H1 (cell line): ENCODE results near the gene NLN. TPM values are rescaled to one million over a fixed set of nuclear protein-coding genes. Genes with fewer than 3 reads are reported as not detected.

Experiments
- FOSL1 ChIP-seq: IDR thresholded peaks from 2 replicates; pipeline ENCODE4 v1.6.1; 2011; ENCODE audit warnings: mild to moderate bottlenecking, low read depth, low read length, moderate library complexity; ENCODE audit not compliant: insufficient read depth
- POLR2AphosphoS5 ChIP-seq: IDR thresholded peaks from 2 replicates; pipeline ENCODE4 v1.6.1; 2011; ENCODE audit warnings: low read depth, low read length
- YY1 ChIP-seq: IDR thresholded peaks from 2 replicates; pipeline ENCODE4 v1.6.1; 2011; ENCODE audit warnings: low read depth, mild to moderate bottlenecking, low read length
- polyA plus RNA-seq, 7 experiments: library from polyadenylated mRNA; depleted of rRNA in 3 of 7; stranded (reverse) in 5 of 7; unstranded in 2 of 7; fragments of >200 nt in 5 of 7; fragments of 200-250 nt in 2 of 7; gene quantifications; 1 replicate in 5 of 7; 2 replicates in 1 of 7; 4 replicates in 1 of 7; pipeline versions ENCODE4 v1.2.1 to v1.2.3, GENCODE V29; 2011 to 2013; ENCODE audit warnings: missing spikeins in 2 of 7, mixed read lengths in 2 of 7
- total RNA-seq: library from RNA; stranded (reverse); fragmentation: NEBNext Ultra II Directional; extraction: Animal tissue kit (Norgen Biotek cat#: 25700); gene quantifications from 2 replicates; pipeline ENCODE4 v1.2.1, GENCODE V29; 2021
- TF ChIP-seq, protein P1 (sequence below): fragments of 300-600 bp; sonication (generic); IDR thresholded peaks from 2 replicates; pipeline ENCODE4 v1.7.1; 2012; ENCODE audit warnings: low read length, moderate library complexity, mild to moderate bottlenecking, inconsistent platforms; ENCODE audit not compliant: insufficient replicate concordance

Gene NLN
- total and polyA plus RNA-seq, 2 of the 8 experiments (the other 6 are each of a cell fraction or from before 2014, with no cell fraction given): 46.7 to 192 TPM

DNA sequence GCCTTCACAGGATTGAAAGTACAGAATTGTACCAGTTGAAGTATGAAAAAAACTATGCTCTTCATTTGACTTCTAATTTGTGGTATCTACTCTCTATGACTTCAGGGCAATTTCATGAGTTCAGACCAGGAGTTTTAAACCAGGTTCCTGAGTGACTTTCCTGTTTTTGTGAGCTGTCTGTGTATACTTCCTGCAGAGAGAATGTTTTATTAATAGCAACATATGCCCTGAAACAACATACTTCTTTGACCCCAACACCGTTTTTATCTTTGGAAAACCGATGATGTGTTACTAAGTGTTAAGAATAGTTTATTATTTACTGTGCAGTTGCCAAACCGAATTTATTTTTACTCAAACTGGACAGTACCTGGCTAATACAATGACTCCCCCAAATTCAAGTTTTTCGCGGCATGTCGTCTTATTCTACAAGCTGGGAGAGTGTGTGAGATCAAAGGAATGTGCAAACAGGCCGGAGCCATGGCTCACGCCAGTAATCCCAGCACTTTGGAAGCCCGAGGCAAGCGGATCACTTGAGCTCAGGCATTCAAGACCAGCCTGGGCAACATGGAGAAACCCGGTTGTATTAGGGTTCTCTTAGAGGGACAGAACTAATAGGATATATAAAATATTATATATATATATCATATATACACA is 145.7 kb downstream of the NLN start (continued):
- TF ChIP-seq, protein P1, sequence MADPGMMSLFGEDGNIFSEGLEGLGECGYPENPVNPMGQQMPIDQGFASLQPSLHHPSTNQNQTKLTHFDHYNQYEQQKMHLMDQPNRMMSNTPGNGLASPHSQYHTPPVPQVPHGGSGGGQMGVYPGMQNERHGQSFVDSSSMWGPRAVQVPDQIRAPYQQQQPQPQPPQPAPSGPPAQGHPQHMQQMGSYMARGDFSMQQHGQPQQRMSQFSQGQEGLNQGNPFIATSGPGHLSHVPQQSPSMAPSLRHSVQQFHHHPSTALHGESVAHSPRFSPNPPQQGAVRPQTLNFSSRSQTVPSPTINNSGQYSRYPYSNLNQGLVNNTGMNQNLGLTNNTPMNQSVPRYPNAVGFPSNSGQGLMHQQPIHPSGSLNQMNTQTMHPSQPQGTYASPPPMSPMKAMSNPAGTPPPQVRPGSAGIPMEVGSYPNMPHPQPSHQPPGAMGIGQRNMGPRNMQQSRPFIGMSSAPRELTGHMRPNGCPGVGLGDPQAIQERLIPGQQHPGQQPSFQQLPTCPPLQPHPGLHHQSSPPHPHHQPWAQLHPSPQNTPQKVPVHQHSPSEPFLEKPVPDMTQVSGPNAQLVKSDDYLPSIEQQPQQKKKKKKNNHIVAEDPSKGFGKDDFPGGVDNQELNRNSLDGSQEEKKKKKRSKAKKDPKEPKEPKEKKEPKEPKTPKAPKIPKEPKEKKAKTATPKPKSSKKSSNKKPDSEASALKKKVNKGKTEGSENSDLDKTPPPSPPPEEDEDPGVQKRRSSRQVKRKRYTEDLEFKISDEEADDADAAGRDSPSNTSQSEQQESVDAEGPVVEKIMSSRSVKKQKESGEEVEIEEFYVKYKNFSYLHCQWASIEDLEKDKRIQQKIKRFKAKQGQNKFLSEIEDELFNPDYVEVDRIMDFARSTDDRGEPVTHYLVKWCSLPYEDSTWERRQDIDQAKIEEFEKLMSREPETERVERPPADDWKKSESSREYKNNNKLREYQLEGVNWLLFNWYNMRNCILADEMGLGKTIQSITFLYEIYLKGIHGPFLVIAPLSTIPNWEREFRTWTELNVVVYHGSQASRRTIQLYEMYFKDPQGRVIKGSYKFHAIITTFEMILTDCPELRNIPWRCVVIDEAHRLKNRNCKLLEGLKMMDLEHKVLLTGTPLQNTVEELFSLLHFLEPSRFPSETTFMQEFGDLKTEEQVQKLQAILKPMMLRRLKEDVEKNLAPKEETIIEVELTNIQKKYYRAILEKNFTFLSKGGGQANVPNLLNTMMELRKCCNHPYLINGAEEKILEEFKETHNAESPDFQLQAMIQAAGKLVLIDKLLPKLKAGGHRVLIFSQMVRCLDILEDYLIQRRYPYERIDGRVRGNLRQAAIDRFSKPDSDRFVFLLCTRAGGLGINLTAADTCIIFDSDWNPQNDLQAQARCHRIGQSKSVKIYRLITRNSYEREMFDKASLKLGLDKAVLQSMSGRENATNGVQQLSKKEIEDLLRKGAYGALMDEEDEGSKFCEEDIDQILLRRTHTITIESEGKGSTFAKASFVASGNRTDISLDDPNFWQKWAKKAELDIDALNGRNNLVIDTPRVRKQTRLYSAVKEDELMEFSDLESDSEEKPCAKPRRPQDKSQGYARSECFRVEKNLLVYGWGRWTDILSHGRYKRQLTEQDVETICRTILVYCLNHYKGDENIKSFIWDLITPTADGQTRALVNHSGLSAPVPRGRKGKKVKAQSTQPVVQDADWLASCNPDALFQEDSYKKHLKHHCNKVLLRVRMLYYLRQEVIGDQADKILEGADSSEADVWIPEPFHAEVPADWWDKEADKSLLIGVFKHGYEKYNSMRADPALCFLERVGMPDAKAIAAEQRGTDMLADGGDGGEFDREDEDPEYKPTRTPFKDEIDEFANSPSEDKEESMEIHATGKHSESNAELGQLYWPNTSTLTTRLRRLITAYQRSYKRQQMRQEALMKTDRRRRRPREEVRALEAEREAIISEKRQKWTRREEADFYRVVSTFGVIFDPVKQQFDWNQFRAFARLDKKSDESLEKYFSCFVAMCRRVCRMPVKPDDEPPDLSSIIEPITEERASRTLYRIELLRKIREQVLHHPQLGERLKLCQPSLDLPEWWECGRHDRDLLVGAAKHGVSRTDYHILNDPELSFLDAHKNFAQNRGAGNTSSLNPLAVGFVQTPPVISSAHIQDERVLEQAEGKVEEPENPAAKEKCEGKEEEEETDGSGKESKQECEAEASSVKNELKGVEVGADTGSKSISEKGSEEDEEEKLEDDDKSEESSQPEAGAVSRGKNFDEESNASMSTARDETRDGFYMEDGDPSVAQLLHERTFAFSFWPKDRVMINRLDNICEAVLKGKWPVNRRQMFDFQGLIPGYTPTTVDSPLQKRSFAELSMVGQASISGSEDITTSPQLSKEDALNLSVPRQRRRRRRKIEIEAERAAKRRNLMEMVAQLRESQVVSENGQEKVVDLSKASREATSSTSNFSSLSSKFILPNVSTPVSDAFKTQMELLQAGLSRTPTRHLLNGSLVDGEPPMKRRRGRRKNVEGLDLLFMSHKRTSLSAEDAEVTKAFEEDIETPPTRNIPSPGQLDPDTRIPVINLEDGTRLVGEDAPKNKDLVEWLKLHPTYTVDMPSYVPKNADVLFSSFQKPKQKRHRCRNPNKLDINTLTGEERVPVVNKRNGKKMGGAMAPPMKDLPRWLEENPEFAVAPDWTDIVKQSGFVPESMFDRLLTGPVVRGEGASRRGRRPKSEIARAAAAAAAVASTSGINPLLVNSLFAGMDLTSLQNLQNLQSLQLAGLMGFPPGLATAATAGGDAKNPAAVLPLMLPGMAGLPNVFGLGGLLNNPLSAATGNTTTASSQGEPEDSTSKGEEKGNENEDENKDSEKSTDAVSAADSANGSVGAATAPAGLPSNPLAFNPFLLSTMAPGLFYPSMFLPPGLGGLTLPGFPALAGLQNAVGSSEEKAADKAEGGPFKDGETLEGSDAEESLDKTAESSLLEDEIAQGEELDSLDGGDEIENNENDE: no peak
- no peak for TF ChIP-seq YY1
- TF ChIP-seq FOSL1: no peak
- no peak for TF ChIP-seq POLR2AphosphoS5
